NCI-H1694 (cell line): ENCODE measurements around the gene YIPF5.

Experiments
- DNase-seq: peaks from one replicate; lab custom pipeline; 2025; lab: John Stamatoyannopoulos, UW

Gene YIPF5

DNA sequence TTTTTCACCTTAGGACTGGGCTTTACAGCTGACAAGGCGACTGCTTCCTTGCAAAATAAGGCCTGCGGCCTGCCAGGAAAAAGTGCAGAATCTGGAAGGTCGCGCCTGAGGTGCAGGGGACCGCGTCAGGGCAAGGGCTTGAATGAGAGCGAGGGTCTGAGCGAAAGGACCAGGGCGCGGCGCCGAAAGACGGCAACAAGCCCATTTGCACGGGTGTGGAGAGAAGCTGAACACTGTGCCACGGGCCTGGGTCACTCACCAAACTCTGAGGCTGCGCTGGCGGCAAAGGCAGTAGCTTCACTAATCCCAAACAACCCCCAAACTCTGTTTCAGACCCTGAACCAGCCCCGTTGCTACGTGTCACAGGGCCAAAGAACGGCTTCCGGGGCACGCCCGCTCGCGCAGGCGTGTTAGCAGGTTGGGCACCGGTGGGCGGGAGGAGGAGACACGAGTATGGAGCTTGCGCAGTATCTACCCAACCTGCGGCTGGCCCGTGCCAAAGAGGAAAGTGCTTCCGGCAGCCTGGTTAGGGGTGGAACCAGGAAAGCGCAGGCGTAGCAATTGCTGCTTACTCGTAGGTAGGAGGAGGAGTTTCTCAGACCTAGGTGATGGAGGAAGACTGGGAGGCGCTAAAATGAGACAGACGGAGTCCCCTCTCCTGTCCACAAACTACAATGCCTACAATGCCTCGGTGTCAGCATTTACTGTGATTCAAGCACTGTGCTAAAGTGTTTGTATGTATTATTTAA lies at the start of gene YIPF5, which contains the start of gene KCTD16:
Gene YIPF5 (minus strand): TSS at position 384 of the 749 bp plus-strand sequence. CDS start 704 bp downstream, outside the sequence.
Gene KCTD16 (plus strand): TSS at position 598 of the 749 bp plus-strand sequence.
- peak; percentile 94 for DNase-seq

DNA sequence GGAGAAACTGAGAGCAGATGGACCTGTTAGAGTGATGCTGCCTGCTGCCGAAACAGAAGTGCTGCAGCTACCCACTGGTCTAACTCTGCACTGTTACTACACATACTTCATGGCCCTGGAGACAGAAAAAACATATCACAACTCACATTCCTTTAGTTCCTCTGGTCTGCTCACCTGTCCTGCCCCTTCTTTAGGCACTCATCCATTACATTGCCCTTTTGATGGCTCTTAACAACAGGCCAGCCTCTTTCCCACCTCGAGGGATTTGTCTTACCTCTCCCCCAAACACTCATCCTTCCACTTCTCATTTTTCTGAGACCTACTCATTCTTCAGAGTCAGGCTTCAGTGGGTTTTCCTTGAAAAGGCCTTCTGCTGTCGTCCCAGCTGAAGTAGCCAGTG lies 49.4 kb upstream of the YIPF5 start:
- no peak for DNase-seq

DNA sequence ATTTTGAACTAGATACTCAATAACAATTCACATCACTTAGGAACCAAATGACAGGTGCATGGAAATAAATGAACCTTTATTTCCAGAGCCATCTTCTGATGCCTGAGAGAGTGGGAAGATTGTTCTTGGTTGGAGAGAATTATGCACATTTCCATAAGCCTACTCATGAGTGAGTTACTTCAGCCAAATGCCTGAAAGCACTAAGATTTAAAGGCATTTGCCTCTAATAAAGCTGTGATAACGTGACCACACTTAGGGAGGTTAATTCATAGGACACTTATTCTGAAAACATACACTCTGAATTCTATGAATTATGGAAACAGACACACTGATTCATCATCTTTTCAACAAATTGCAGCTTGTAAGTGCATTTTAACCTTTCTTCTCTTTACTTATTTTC lies 40.2 kb upstream of the YIPF5 start:
- no peak for DNase-seq

DNA sequence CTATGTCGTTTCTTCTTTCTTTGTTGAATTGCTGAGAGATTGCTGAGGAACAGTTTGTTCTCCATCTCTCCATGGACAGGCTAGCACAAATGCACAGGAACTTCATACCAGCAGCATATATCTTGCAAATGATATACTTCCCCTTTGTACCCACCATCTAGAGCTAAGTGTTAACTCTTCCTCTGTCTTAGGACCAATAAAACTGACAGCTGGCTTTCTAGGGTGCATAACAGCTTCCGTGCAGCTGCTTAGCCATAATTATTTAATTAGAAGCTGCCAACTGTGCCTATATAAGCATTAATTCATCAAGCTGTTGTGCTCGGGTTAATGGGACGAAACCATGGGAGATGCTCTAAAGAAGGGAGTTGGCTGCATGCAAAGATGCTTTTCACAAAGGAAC lies 38.9 kb upstream of the YIPF5 start:
- peak; percentile 63 for DNase-seq

DNA sequence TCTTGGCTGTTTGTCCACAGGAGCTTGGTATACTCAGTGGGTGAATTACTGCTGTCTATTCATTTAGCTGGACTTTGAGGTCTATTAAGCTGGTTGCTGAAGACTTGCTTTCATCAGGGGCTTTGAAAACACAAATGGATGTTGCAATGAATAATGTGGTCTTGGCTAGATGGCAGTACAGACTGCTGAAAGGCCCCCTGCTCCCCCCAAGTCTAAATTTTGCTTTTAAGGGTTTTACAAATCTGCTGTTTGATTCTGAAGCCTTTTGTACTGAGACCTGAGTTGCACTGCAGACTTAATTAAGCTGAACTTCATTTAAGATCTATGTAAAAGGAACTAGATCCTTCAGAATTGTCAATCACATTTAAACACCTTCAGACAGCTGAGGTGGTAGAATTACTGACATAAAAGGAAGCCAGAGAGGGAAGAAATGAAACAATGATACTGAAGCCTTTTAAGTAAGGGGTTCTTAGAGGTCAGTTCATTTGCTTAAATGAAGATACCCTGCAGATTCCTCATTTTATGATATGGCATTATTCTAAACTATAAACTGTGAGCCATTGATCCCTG lies 37.5 kb upstream of the YIPF5 start:
- peak; percentile 9 for DNase-seq

DNA sequence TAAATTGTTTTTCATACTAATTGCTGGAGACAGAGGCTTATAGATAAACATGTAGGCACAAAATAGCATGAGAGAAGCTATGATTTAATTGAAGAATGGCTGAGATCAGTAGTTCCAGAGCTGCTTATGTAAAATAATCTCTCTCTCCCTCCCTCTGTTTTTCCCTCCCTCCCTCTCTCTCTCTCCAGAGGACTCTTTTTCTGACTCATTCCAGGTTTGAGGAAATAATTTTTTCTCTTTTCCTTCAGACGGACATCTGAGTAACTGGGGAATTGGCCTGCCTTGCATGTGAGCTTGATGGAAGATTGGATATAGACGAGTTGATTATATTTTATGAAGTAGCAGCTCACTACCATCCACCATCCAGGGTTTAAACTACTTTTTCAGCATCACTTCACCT lies 35.7 kb upstream of the YIPF5 start:
- no peak for DNase-seq

DNA sequence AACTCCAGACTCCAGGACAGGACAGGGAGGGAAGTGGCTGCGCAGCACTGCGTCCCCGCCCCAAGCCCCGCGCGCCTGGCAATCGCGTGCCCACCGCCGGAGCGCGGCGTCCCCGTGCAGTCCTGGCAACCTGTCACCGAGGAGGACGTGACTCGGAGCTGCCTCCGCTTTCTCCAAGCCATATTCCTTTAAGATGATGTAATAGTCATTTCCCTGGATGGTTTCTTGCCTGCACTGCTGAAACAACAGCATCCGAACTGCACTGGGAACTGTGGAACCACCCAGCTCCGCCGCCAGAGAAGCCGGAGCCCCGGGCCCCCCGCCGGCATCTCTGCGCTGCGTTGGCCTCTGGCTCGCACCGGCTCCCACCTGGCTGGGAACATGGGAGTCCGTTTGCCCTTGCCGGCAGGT lies 34.7 kb upstream of the YIPF5 start:
- DNase-seq, result no peak

DNA sequence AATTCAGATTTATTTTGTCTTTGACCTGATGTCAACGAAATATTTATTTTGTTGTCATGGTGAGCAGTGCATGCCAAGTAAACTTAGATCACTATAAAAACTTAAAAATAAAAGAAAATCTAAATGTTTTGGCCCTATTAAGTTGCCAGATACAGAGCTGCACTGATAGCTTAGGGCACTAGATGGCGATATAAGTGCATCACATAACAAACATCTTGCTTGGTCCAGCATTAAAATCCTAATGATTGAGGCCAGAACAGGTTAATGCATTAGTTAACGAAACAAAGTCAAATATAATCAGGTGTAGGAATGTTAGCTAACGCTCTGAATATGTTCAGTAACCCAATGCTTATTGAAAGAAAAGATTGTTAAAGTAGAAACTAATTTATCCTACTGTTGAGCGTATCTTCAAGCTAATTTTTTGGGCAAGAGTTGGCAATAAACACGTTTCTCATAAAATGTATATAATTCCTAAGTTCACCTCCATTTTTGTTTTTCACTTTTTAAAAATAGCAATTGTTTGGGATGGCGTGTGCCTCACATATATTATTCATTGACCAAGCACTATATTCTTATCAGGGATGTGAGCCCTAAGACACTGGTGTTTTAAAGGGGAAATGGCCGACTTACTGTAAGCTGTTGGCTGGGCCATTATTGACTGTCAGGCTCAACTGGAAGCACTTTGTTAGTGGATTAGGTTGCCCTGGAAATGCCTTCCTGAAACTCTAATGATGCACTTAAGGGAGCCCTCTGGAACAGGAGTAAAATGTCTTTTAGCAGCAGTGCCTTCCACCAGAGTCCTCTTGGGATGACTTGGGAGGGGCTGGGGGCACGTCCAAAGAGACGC lies 33.5 kb upstream of the YIPF5 start:
- peak; percentile 54 for DNase-seq

DNA sequence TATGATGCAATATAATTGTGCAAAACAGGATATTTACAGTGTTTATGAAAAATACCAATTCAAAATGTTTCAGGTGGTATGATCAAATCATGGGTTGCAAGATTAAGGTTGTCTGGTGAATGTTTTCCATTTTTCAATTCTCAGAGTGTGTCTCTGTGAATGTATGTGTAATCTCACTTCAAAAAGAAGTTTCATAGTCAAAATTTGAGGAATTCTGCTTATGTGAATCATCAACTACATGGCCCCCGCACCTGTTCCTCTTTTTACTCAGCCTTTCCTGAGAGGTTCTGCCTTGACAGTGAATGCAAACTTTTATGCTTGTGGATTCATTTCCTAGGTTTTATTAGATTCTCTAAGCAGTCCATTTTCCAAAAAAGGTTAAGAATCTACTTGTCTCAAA lies 32.3 kb upstream of the YIPF5 start:
- no peak for DNase-seq

DNA sequence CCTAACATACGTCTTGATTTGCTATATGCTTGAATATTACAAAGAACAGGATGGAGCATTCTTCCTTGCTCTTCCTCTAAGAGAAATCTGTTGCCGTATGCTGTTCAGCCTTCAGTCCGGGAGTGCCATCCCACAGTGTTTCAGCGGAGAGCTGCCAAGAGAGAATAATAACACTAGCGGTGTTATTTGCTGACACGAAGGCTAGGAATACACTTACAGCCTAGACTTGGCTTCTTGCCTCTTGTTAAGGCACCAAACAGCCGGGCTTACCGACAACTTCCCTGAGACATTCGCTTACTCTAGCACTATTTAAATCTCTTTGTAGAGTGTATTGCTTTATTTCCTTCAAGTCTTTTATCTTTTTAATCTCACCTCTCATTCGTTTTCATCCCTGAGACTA lies 31.6 kb upstream of the YIPF5 start:
- no peak for DNase-seq

DNA sequence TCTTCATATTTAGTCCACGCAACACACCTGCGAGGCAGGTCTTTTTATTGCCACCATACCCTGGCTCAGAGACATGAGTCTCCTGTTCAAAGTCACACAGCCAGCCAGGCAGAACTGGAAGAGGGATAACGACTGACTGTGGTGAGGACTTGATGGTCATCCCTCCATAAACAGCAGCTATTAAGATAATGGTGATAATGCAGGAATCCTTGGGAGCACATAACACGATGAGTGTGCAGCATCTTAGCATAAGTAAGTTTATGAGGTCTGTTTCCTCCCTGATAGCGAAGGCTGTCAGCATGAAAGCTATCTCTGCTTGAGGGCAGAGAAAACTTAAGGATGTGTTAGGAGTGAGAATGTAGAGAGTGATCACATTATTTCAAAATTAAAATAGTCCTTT lies 31.1 kb upstream of the YIPF5 start:
- DNase-seq, result no peak

DNA sequence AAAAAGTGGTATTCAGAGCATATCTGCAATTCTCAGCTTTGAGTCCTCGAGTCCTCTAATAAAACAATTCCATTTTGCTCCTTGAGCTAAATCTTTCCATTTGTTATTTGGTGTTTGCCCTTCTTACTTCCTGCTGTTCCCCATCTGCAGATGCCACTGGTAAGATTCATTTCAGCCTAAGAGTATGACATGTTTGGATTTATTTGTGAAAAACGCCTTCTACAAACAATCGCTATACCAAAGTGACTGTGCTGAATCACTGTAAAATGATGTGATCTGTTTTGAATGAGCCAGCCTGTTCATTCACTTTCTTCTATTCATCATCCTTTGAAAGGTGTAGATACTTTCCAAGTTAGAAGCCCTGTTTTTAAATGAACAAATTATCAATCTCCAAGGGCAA lies 27.9 kb upstream of the YIPF5 start:
- DNase-seq, result no peak

DNA sequence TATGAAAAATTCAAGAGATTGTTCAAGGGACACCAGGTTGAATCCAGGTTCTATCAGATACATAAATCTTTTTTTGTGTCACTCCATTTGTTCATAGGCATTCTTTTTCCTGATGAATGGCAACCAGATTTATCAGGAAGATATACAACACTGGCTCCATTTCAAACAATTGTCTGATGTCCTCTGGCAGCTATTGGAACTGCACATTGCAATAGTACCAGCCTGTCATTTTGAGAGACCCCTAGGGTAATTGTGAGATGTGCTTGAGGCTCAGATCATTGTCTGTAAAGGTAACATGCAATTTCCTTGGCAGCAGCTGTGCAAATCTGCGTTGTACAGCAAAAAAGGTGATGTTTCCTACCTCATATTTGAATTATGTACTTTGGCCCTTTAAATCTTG lies 26.2 kb upstream of the YIPF5 start:
- no peak for DNase-seq

DNA sequence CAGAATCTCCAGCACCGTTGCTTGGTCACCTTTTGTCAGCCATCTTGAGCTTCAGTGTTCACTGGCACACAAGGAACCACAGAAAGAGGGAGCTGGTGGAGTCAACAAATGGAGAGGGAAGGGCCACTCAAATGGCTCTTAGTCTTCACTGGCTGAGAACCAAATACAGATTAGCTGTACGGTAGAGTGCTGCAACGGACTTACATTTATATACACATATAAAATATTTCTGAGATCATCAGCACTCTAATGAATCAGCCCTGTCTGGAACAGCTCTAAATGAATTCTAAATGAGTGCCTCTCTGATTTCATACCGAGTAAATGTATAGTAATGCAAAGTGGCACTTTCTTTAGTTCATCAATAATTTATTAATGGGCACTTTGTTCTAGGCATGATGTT lies 25.0 kb upstream of the YIPF5 start:
- no peak for DNase-seq

DNA sequence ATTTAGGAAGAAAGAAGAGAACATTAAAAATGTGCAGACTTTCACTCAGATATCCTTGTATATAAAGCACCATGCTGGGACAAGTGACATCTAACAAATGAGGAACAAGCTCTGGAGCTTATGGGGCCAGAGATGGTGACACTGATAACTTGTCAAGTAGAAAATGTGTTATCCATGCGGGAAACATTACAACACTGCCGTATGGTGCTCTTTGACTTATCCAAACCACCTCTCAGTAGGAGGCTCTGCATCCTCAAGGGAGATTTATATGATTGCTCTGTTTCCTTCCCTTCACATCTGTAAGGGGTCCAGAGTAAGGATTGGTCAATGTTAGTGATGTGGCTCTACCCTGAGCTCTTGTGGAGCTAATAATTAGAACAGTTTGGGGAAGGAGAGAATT lies 23.7 kb upstream of the YIPF5 start:
- no peak for DNase-seq

DNA sequence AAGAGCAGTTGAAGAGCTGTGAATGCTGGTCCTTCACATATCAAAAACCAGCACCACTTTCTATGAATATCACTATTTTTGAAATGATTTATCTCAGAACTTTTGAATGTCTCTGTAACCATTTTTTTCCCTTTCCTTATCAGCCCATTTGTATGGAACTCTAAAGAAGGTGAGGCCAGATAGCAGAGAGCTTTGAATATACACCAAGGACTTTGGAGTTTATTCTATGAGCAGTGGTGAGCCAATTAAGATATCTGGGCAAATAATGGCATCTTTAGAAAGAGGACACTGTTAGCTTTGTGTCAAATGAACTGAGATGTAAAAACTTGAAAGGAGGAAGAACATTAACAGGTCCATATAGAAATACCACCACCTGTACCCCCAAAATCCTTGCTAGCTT lies 22.2 kb upstream of the YIPF5 start:
- DNase-seq, result no peak

DNA sequence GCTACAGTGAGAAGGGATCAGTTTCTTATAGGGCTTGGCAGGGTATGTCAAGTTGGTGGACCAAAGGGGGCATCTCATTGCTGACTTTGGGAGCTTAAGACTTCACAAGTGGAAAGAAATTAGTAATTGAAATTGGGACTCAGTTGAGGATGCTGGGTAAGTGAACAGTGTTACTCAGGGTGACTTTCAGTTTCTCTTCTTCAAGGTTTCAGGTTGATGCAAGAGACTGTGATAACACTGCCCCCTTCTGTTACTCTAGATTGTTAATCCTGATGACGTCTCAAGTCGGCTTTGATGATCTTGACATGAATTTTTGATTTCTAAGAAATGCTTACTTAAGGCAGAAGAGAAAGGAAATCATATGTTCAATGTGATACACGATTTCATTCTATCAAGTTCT lies 21.5 kb upstream of the YIPF5 start:
- no peak for DNase-seq

DNA sequence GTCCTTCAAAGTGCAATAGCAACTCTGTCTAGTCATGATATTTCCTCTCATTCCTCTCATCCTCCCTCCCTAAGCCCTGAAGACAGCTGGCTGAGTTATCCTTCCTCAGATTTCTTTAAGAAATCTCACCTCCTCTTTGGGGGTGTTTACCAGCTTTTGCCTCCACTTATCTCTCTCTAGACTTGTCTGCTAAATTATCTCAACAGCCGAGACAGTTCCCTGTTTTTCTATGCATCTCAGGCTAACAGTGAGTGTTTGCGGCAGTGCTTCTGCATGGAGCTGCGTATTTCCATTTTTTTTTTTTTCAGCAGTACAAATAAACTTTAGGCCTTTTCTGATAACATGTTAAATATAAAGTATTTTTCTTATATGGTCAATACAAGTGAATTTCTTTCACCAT lies 21.1 kb upstream of the YIPF5 start:
- no peak for DNase-seq

DNA sequence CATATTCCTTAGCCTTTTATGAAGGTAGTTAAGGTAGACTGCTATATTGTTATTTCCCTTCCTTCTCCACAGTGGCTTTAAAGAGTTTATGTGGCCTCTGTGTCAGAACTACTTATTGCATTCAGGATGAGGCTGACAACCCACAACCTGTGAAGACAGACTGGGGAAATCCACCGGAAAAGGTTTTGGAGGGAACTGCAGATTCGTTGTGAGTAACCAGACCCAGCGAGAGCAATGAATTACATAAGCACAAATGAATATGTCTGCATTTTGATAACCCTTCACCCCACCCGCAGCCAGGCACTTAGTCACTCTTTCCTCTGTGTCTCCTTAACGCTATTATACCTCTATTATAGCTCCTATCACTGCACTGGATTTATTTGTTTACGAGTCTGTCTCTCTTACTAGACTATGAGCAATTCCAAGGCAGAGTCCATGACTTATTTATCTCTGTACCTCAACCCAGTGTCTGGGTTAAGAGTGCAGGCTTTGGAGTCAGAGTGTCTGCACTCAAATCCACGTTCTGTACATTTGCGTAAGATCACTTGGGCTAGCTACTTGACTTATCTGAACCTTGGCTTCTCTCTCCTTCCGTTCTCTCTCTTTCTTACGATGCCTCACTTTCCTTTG lies 19.5 kb upstream of the YIPF5 start:
- no peak for DNase-seq

DNA sequence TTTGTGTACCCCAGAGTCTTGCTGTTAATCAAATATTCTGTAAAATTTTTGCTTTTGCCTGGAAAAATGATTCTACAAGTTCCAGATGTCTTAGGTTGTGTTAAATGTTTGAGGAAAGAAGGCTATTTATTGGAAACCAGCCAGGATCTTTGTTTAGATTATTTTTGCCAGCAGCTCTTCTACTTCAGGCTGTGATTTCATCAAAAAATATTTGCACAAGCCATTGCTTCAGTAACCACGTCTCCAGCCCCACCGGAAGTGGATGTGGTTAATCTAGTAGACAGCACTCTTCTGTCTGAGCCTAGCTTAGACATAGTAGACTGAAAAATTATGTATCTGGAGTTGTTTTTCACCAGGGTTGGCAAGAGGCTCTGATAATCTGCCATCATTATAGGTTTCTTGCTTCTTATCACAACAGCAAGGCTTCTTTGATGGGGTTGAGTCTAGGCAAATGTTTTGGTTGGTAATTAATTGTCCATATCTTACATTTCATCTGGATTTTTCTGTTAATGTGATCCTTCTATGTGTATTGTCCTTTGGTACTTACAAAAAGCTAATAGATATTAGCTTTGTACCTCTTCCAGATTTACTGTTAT lies 17.3 kb upstream of the YIPF5 start:
- DNase-seq, result no peak

DNA sequence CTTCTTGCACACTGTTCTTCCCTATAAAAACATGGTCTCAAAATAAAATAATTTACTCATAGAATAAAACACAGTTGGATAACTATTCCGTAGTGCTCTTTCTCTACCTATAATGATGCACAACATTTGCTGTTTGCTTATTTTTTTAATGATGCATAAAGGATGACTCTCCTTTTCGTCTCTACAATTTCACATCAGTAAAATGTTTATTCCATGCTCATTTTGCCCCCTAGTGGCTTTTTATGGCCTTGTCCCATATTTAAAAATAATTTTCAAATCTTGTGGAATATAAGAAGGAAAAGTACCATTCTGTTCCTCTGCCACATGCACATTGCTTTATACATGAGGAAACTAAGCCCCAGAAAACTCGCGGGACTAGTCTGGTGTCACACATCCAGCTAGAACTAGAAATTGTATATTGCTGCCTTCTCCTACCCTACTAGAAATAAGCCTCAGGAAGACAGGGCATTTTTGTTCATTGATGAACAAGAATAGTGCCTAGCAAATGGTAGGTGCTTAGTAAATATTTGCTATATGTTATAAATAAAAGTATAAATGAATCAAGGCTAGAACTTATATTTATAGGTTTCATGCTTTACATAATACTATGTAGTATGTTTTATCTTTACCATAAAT lies 12.9 kb upstream of the YIPF5 start:
- peak; percentile 32 for DNase-seq

DNA sequence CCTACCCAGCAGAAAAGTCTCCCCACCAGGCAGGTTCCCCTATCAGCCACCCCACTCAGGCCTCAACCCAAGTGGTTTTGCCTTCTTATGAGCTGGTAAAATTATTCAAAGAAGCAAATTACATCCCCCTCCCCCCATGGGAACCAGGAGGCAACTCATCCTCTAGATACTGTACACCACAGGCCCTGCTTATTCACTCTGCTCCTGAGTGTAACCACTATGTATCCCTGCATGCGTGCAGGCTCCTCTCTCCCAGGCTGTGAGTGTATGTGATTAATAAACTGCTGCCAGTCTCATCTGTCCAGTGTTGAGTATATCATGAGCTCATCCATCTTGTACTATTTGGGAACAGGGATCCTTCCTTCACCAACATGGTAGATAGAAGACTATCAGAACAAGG lies 8.8 kb upstream of the YIPF5 start:
- no peak for DNase-seq
